Activated gamma-delta T cell treated with anti-CD3 and anti-CD28 coated beads, Interleukin-2, amount 50 U/mL, for 16 hours (primary cell): ENCODE data around the gene GLRX.
A peak's percentile ranks its signal among the peaks of the same experiment; 100 is the strongest.

ENCODE experiments used
- DNase-seq: peaks from one replicate; pipeline ENCODE4 v3.0.0-alpha.2; 2020; ENCODE audit warnings: low read depth

Gene GLRX

DNA sequence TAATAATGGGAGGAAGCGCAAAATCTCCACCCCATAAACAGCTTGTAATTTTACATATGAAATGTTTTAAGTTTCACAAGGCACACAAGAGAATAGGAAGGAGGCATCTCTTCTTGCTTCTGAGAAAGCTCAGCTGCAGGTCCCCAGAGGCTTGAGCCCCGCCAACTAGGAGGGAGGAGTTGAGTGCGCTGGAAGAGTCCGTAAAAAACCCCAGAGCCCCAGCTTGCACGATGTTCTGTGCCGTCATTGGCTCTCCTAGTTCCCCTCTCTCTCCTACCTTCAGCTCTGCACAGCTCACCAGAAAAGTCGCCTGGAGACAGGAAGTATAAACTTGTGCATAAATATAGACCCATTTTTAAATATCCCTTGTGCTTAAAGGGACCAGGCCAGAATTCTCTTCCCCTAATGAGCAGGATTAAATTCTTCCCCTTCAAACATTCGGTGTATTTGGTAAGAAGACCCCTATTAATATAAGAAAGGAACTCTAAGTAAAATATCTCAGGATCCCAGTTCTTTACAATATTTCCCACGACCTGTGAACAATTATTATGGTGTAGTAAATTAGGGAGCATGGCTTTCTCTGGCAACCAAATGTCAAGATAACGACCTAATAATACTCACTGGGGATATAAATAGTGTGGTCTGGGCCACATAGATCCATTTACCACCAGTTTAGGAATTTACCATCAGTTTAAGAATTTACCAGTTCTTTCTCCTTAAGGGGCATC is 13.7 kb downstream of the GLRX start:
- DNase-seq, result peak; percentile 67

DNA sequence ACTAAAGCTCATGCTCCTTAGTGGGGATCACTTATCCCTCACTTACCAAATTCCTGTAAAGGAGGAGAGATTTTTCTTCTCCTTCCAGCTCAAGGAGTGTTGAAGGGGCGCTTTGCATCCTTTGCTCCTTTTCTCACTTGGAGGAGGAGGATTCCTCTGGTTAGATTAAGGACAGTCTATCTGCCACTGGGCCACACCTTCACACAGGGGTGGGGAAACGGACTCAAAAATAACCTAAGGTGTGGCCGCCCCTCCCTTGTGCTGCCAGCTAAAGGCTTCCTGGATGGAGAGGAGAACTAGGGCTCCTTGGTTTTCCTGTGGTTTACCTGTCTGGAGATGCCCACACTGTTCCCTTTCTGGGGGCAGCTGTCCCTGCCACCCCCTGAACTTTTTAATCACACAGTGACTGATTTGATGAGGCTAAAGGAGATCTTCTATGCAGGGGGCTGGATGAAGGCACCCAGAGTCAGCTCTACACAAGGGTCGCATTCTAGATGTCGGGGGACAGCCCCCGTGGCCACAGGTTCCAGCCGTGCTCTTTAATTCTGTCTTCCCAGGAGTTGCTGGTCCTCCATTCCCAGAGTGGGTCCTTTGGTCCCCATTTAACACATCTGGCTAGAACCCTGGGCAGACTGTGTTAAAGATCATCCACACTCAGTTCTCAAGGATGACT is 14.4 kb downstream of the GLRX start:
- DNase-seq, result no peak

DNA sequence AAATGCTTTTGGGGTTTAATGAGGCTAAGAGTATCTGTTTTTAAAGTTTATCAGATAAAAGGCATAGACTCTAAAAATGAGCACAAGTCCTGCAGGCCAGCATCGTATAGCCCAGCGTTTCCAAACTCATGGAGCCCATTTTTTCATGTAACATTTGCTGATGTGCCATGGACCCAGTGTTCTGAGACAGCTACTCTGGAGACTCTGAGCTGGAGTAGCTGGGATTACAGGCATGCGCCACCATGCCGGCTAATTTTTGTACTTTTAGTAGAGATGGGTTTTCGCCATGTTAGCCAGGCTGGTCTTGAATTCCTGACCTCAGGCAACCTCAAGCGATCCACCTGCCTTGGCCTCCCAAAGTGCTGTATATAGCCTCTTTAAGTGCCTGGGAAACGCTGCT is 15.8 kb downstream of the GLRX start:
- DNase-seq, result no peak

DNA sequence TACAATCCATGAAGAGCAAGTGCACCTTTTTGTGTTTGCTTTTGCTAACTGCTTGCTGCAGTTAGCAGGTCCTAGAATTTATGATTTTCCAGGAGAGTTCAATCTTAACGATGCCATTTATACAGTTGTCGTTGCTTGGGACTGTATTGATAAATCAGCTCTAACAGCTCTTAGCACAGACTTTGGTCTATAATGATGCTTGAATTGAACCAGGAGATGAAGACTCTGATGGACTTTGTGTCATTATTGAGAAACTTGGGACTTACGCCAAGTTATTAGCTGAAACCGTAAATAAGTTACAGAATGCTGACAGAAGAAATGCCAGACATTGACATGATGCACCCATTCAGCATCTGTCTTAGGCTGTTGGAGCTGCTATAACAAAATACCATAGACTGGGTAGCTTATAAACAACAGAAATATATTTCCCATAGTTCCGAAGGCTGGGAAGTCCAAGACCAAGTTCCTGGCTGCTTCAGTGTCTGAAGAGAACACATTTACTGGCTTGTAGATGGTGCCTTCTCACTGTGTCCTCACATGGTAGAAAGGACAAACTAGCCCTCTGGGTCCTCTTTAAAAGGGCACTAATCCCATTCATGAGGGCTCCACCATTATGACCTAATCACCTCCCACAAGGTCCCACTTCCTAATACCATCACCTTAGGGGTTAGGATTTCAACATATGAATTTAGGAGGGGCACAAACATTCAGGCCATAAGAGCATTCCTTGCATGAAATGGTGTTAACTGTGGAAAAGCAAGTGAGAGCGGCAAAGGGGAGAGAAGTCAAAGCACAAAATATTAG is 17.6 kb downstream of the GLRX start:
- no peak for DNase-seq

DNA sequence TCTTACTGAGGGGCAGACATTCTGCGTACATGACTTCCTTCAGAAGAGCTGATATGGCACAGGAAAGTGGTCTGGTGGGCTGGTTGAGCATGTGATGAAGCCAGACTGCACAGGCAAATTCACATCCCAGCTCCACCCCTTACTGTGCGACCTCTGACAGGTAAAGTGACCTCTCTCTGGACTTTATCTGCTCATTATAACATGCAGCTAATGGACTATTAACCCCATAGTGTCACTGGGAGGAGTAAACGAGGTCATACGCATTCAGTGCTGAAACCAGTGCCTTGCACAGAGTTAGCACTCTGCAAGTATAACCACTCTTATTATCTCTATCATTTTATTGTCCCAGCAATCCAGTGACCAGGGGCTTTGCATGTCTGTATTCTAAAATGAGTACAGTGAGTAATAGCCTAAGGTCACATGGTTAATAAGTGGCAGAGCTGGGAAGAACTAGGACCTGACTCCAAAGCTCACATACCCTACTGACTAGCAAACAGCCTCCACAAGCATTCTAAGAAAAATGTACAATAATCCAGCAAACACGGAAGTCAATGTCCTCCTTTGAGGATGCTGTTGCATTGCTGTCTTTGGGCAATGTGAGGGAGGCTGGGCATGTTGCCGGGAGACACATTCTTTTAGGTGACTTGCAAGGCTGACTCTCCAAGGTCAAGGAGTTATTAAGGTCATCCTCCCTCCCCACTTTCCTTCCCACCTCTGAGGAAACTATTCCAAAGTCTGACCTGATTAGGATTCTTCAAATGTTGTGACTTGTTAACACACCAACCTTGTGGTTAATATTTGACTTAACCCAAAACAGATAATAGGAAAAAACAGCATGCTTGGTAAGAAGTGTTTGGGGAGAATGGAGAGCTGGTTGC is 19.0 kb downstream of the GLRX start:
- DNase-seq, result no peak

DNA sequence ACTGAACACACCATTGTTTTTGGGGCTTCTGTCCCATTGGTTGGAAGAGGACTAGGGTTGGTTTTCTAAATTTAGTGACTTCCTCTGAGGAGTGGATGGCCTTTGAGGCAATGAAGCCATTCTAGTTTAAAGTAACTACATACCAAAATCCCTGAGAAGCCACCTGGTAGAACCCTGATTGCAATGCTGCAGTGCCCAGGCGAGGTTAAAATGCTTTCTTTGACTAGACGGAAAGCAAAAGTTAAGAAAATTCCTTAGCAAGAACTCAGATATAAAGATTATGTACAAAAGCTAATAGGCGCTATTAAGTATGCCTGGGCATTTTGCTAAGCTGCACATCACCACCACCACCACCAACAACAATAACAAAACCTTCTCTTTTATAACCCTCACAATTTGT is 20.6 kb downstream of the GLRX start:
- no peak for DNase-seq

DNA sequence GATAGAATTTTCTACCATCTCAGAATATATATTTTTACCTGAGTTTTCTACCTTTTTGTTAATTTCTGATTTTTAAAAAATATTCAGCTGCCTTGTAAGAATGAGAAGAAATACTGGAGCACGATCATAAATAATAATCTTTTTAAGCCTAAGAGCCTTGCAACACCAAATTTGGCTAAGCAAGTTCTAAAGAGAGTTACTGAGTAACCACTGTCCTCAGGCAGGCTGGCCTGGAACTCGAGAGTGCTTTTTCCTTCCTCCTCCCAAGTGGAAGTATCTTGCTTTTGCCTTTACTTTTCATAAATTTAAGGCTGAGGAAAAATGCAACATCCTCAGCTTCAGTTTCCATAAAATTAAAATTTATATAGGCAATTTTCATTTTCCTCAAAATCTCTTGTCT is 21.0 kb downstream of the GLRX start:
- DNase-seq, result no peak

DNA sequence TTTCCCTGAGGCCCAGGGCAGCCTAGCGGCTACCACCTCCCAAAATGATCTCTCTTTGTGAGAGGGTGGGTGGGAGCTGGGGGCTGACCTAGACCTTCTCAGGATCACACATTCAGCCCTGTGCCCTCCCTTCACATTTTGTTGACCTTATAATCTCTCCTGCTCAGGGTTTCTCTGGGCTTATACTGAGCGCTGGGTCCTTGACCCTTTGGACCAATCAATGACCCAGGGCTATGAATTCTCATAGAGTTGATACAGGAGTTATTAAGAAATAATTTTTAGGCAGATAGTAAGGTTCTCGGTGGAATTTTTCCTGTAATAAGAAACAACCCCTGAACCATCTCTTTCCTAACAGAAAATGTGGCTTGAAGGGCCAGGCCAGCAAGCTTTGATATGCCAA is 22.0 kb downstream of the GLRX start:
- no peak for DNase-seq

DNA sequence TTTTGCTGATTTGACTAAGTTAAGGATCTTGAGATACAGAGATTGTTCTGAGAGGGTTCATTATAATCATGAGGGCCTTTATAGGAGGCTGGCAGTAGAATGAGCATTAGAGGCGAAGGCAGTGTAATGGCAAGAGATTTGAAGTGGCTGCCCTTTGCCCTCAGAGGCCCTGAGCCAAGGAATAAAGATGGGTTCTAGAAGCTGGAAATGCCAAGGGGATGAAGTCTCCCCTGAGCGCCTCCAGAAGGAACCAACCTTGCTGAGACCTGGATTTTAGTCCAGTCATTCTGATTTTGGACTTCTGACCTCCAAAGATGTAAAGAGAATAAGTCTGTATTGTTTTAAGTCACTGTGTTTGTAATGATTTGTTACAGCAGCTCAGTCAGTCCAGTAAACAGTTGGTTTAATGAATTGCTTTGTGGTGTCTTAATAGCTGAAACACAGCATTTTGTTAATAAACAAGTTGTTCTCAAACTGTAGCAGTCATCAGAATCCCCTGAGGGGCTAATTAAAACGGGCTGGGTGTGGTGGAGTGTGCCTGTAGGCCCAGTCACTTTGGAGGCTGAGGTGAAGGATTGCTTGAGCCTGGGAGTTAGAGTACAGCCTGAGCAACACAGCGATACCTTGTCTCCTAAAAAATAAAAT is 23.2 kb downstream of the GLRX start:
- no peak for DNase-seq

- DNase-seq, result no peak
Measured at GRCh38 chr5:95798545-95798944, 24.0 kb downstream of the GLRX start.

GRCh38 chr5:95798048-95798447 is 24.5 kb downstream of the GLRX start:
- DNase-seq, result no peak

- DNase-seq, result no peak
Measured at GRCh38 chr5:95797301-95797700, 25.2 kb downstream of the GLRX start.

- DNase-seq, result no peak
Measured at GRCh38 chr5:95794070-95794516, 28.4 kb downstream of the GLRX start.

GRCh38 chr5:95791751-95792150 is 30.8 kb downstream of the GLRX start:
- no peak for DNase-seq

DNA sequence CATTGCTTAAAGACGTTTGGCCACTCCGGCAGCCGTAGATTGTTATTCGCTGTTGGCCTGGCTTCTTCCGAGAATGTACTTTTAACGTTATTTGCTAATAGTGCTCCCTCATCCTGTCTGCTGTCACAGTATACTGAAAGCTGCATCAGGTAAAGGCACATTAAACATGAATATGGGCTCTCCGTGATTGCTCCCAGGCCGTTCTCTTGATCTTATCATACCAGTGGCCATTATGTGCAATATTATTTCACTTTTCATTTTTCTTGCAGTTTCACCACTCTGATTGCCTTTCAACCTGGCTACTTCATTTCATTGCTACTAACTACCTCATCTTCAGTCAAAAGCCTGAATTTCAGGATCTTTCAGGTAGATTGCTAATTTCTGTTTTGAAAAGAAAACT is 34.0 kb downstream of the GLRX start:
- no peak for DNase-seq

- DNase-seq, result no peak
Measured at GRCh38 chr5:95786821-95787418, 35.6 kb downstream of the GLRX start.

- no peak for DNase-seq
Measured at GRCh38 chr5:95784514-95785302, 37.8 kb downstream of the GLRX start.

DNA sequence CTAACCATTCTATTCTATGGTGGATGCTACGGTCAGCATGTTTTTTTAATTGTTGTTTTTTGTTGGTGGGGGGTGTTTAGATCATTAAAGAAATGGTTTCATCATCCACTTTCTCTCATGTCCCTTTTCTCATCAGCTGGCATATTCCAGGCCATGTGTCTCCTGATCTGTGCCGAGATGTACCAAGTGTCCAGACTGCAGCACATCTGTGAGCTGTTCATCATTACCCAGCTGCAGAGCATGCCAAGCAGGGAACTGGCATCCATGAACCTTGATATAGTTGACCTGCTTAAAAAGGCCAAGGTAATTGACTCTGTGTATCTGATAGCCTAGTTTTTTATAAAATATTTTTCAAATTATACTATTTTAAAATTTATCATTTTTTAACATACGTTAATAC is 38.9 kb downstream of the GLRX start:
- no peak for DNase-seq

DNA sequence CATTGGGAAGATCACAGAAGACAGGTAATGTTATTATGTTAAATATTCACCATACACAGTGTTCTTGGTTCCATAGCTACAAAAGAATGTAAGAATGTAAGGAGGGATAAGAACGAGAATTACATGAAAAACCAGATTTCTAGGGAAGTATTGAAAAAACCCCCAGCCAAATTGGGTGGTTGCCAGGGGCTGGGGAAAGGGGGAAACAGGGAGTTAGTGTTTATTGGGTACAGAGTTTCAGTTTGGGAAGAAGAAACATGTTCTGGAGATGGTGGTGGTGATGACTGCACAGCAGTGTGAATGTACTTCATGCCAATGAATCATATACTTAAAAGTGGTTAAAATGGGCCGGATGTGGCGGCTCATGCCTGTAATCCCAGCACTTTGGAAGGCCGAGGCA is 40.3 kb downstream of the GLRX start:
- no peak for DNase-seq

DNA sequence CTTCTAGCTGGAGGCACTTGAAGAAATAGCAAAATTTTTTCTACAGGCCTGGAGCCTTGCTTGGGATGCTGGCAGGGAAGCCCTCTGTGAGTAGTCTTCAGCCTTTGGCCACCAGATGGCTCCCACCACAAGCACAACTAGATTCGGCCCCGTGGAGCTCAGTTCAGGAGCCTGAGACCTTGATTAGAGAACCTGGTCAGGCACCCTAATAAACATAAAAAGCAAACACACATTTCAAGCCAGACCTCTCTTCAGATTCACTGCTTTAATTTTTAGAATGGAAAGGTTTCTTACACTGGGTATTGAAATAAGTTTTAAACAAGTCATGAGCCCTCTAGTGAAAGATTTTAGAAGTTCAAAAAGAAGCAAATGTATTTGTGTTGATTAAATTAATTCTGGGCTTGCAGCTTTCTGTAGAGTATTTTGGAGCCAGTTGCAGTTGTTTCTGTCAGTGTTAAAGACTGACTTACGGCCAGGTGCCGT is 41.4 kb downstream of the GLRX start:
- DNase-seq, result peak; percentile 59
